Activated CD8-positive, alpha-beta T cell treated with anti-CD3 and anti-CD28 coated beads, Interleukin-2, amount 10 ng/mL, durations not matched to agents 7 days and 5 days (primary cell): ENCODE data around the gene ITGA7. TPM values are rescaled to one million over a fixed set of nuclear protein-coding genes. Genes with fewer than 3 reads are reported as not detected.

ENCODE experiments used
- ATAC-seq: fragments of 150-1000 bp; cut with Tn5 transposase; one replicate; pipeline ENCODE4 v1.10.0; 2021; ENCODE audit warnings: moderate library complexity
- CTCF ChIA-PET: fragments of 350-600 bp; sonication (Branson Sonifier 250); formaldehyde crosslinking; loops from one replicate; lab custom pipeline; 2021; ENCODE audit warnings: antibody characterized with exemption; lab: Charles Lee
- POLR2A ChIA-PET: fragments of 350-600 bp; sonication (Branson Sonifier 250); formaldehyde crosslinking; loops from one replicate; lab custom pipeline; 2021; ENCODE audit warnings: antibody characterized with exemption; lab: Charles Lee
- DNase-seq: peaks from one replicate; pipeline ENCODE4 v3.0.0-alpha.2; 2020
- H3K27ac Mint-ChIP-seq: one replicate; pipeline ENCODE4 v1.8.0; 2021; ENCODE audit warnings: mild to moderate bottlenecking, mixed read lengths
- H3K27me3 Mint-ChIP-seq: one replicate; pipeline ENCODE4 v1.8.0; 2021; ENCODE audit warnings: low read depth, mixed read lengths
- H3K36me3 Mint-ChIP-seq: one replicate; pipeline ENCODE4 v1.8.0; 2021; ENCODE audit warnings: low read depth, mixed read lengths
- H3K4me1 Mint-ChIP-seq: one replicate; pipeline ENCODE4 v1.8.0; 2021; ENCODE audit warnings: low read depth, mixed read lengths
- H3K4me3 Mint-ChIP-seq: one replicate; pipeline ENCODE4 v1.8.0; 2021; ENCODE audit warnings: mild to moderate bottlenecking, mixed read lengths
- H3K9me3 Mint-ChIP-seq: one replicate; pipeline ENCODE4 v1.8.0; 2022; ENCODE audit warnings: mixed read lengths; ENCODE audit not compliant: insufficient read depth
- total RNA-seq, 2 experiments: library from RNA; stranded (reverse); gene quantifications; one replicate each; pipeline ENCODE4 v1.2.3, GENCODE V29; 2021

The ITGA7 gene
- total RNA-seq, 2 experiments from 2014 or later, result 2.0 to 4.2 TPM

- POLR2A ChIA-PET, result no interaction called here
- DNase-seq, result no peak
These were observed 25.4 kb upstream of the ITGA7 start for GRCh38 chr12:55733021-55733555.

DNA sequence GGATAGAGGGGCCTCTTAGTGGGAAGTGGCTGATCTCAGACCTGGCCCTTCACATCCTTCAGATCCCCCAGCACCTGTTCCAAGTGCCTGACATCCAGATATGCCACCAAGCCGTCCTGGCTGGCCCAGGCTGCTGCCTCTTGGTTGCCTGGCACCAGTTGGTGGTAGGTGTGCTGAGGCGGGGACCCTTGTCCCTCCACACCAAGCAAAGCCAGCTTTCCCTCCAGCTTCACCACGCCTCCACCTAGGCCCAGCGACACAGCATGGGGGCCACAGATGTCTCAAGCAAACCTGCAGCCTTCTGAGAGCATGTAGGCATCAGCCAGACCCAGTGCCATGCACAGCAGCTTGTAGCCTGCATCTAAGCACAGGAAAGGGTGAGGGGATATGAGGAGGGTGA, 24.6 kb upstream of the ITGA7 start:
- ChIA-PET CTCF (no interaction called here), POLR2A (no interaction called here)

More at GRCh38 chr12:55733021-55733555, 25.4 kb upstream of the ITGA7 start:
- no peak for ATAC-seq
- Mint-ChIP-seq H3K27me3 (no peaks in the 10 kb centered on the region), H3K27ac (no peak overlapping the region), H3K4me3 (no peak overlapping the region), H3K4me1 (peaks cover 46% of the 10 kb centered on the region), H3K36me3 (no peaks in the 10 kb centered on the region), H3K9me3 (no peaks in the 10 kb centered on the region)
- CTCF ChIA-PET, result no interaction called here

DNA sequence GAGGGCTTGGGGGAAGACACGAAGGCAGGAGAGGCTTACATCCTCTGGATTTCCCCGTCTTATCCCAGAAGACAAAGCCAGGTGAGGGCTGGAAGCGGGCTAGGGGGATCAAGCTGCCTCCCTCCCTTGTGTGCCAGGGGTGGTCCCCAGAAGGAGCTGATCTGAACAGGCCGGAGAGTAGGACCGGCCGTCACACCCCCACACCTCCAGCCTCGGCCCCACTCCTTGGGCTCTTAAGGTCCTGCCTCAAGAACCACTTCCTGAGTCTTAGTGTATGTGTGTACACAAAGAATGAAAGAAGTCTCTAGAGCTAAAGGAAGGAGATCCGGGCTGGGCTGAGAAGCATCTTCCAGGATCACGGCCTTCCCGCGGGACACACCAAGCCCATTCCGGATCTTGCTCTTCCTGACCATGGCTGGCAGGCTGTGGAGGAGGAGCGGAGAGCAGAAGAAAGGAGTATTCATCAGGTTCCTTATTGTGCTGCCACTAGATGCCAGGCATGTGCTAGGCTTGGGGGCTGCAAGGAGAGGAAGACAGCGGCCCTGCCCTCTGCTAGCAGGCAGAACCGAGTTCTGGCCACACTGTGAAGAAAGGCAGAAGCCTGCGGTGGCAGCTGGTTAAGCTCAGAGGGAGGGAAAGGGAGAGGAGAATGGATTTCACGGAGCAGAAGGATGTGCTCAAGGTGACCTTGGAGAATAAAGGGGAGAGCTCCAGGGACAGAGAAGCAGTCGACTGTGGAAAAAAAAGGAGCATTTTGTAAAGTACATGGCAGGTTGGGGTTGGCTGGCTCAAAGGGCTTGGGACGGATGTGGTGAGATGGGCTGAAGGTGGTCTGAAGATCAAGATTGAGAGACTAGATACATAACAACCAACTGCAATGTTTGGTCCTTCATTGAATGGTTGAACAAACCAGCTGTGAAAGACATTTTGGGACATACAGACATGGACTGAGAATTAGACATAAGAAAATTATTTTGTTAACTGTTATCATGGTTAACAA, 22.4 kb upstream of the ITGA7 start:
- H3K9me3 Mint-ChIP-seq, result no peaks in the 10 kb centered on the region
- DNase-seq (peak; percentile 75), ATAC-seq (peak; percentile 61)
- peak overlapping the region; percentile 93 for H3K27ac Mint-ChIP-seq
- CTCF ChIA-PET, result interaction anchor here (0.6 to 3.1 kb wide), 19 partner anchors 9 to 460 kb away, joined by 3 to 84 read pairs (median 4); partner anchors contain the start of genes BLOC1S1, DNAJC14, GDF11 and ORMDL2
- H3K4me3 Mint-ChIP-seq, result peak overlapping the region; percentile 84
- H3K27me3 Mint-ChIP-seq, result no peaks in the 10 kb centered on the region
- POLR2A ChIA-PET, result interaction anchor here (0.9 to 2.6 kb wide), 12 partner anchors 8 to 738 kb away, joined by 3 to 34 read pairs (median 5); partner anchors contain the start of genes BLOC1S1, DNAJC14, ORMDL2 and RAB5B
- H3K36me3 Mint-ChIP-seq, result peaks cover 20% of the 10 kb centered on the region
- peaks cover 49% of the 10 kb centered on the region for H3K4me1 Mint-ChIP-seq

More for the DNA sequence above, 24.6 kb upstream of the ITGA7 start:
- Mint-ChIP-seq H3K9me3 (no peaks in the 10 kb centered on the region), H3K4me1 (peaks cover 44% of the 10 kb centered on the region), H3K27me3 (no peaks in the 10 kb centered on the region), H3K4me3 (no peak overlapping the region), H3K27ac (no peak overlapping the region), H3K36me3 (peaks cover 3% of the 10 kb centered on the region)
- ATAC-seq (no peak), DNase-seq (no peak)

DNA sequence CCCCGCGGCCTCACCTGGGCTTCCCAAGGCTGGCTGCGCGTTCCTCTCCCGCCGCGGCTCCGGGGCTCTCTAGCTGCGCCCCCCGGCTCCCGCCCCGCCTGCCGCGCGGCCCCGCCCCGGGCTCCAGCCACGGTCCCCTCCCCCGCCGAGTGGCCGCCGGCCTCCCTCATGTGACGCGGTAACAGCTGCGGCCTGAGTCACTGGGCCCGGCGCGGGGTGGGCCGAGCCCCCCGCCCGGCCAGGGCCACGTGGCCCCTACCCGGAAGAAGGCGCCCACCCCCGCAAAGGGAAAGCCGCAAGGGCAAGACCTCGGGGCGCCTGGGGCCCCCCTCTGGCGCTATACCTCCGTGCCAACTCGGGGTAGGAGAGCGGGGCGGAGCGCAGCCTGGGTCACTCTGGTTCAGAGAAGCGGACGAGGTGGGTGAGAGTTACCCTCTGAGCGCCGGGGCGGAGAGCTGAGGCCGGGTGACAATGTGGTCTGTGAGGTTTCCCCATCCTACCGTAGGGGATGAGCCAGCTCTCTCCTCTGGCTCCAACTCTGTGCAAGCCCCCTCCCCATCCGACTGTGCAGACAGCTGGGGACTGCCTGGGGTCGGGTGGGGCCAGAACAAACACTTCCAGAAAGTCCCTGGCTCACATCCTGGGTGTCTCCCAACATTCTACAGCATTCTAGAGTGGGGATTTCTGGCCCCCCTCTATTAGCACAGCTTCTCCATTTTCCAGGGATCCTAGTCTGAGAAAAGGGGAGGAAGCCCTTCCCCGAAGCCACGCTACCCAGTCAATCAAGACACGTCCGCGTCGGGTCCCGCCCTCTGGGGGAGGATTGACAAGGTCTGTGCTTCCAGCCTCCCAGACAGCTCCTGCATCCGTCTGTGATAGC, 21.5 kb upstream of the ITGA7 start, which contains the start of gene CD63:
CD63 (minus strand) TSS at position 71 of the 880 bp plus-strand sequence. CDS start 668 bp downstream, outside the sequence.
- Mint-ChIP-seq H3K4me1 (peaks cover 59% of the 10 kb centered on the region), H3K9me3 (no peaks in the 10 kb centered on the region), H3K27me3 (no peaks in the 10 kb centered on the region), H3K36me3 (peaks cover 29% of the 10 kb centered on the region), H3K4me3 (peak within 1 kb of the TSS; percentile 84), H3K27ac (peak within 1 kb of the TSS; percentile 93)
- POLR2A ChIA-PET, result interaction anchor here (0.9 to 2.6 kb wide), 12 partner anchors 9 to 737 kb away, joined by 3 to 34 read pairs (median 5); partner anchors contain the start of genes BLOC1S1, DNAJC14, ORMDL2 and RAB5B
- peak; percentile 75 for DNase-seq
- ATAC-seq, result peak; percentile 64
- CTCF ChIA-PET, result interaction anchor here (0.5 to 3.1 kb wide), 15 partner anchors 10 to 581 kb away, joined by 3 to 84 read pairs (median 5); partner anchors contain the start of genes BLOC1S1, DNAJC14, GDF11 and ORMDL2

GRCh38 chr12:55728186-55728938, 20.7 kb upstream of the ITGA7 start:
- peaks cover 59% of the 10 kb centered on the region for H3K4me1 Mint-ChIP-seq
- H3K4me3 Mint-ChIP-seq, result peak overlapping the region; percentile 84
- peak overlapping the region; percentile 71 for H3K27ac Mint-ChIP-seq
- ATAC-seq, result no peak
- H3K9me3 Mint-ChIP-seq, result no peaks in the 10 kb centered on the region
- no peaks in the 10 kb centered on the region for H3K27me3 Mint-ChIP-seq
- CTCF ChIA-PET, result interaction anchor here (0.5 to 3.1 kb wide), 6 partner anchors 10 to 581 kb away, joined by 3 to 84 read pairs (median 8); partner anchors contain the start of genes BLOC1S1, GDF11, ORMDL2 and RDH5
- peak; percentile 40 for DNase-seq
- H3K36me3 Mint-ChIP-seq, result peaks cover 33% of the 10 kb centered on the region
- POLR2A ChIA-PET, result interaction anchor here (1.0 to 2.5 kb wide), 5 partner anchors 10 to 390 kb away, joined by 4 to 34 read pairs (median 8); partner anchors contain the start of genes BLOC1S1, ORMDL2, RAB5B and SARNP

DNA sequence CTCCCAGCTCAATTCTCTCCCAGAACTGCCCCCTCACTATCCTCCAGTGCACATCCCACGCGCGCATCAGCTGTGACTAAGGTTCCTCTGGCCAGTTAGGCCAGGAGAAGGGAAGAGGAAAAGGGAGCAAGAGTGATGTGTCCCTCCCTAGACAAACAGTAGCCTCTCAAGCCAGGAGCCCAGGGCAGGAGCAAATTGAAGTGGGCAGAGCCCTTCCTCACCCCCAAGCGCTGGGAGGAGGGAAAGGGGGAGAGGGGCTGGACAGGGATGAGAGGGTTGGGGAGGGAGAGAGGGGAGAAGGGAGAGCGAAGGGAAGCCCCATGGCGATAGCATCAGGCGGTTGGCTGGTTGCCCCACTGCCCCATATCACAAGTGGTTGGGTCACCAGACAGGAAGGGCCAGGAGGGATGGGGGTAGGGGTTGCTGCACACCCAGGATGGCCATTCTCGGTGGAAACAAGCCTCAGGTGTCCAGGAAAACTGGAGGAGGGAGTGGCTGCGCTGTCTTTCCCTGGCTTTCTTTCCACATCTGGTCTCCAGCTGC, 20.0 kb upstream of the ITGA7 start:
- H3K9me3 Mint-ChIP-seq, result no peaks in the 10 kb centered on the region
- peaks cover 59% of the 10 kb centered on the region for H3K4me1 Mint-ChIP-seq
- DNase-seq, result no peak
- ATAC-seq, result no peak
- H3K27ac Mint-ChIP-seq, result peak overlapping the region; percentile 71
- H3K4me3 Mint-ChIP-seq, result peak overlapping the region; percentile 84
- ChIA-PET CTCF (interaction anchor here (1.4 kb wide), 2 partner anchors 10 to 12 kb away, joined by 4 to 6 read pairs; no protein-coding TSS in a partner anchor), POLR2A (no interaction called here)
- H3K36me3 Mint-ChIP-seq, result peaks cover 35% of the 10 kb centered on the region
- H3K27me3 Mint-ChIP-seq, result no peaks in the 10 kb centered on the region

DNA sequence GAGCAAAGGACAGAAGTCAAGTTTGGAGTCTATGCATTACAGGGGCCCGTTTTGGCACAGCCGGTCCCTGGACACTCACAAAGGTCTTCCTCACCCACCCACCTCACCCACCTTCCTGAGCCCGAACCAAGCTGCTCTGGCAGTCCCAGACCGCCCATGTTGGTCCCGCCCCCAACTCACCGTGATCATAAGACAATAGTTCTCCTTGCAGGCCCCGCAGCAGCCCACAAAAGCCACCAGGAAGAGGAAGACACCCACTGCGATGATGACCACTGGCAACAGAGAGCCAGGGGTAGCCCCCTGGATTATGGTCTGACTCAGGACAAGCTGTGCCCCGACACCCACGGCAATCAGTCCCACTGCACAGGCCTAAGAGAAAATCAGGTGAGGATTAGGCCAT, 19.3 kb upstream of the ITGA7 start:
- no peak for ATAC-seq
- H3K27ac Mint-ChIP-seq, result peak overlapping the region; percentile 71
- DNase-seq, result no peak
- peak overlapping the region; percentile 84 for H3K4me3 Mint-ChIP-seq
- H3K4me1 Mint-ChIP-seq, result peaks cover 52% of the 10 kb centered on the region
- H3K9me3 Mint-ChIP-seq, result no peaks in the 10 kb centered on the region
- ChIA-PET CTCF (interaction anchor here (1.4 kb wide), 2 partner anchors 11 to 12 kb away, joined by 4 to 6 read pairs; no protein-coding TSS in a partner anchor), POLR2A (no interaction called here)
- no peaks in the 10 kb centered on the region for H3K27me3 Mint-ChIP-seq
- H3K36me3 Mint-ChIP-seq, result peaks cover 35% of the 10 kb centered on the region

DNA sequence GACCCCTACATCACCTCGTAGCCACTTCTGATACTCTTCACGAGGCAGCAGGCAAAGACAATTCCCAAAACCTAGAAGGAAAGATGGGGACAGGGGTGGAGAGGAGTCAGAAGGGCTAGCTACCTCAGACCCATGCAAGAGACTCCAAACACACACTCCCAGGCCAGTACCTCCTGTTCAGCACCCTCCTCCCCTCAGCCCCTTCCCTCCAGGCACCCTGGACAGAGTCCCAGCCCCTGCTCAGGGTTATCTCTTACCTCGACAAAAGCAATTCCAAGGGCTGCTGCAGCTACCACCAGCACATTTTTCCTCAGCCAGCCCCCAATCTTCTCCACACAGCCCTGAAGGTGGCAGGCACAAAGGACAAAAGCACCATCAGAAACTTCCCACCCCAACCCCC, 17.9 kb upstream of the ITGA7 start:
- Mint-ChIP-seq H3K4me3 (no peak overlapping the region), H3K27me3 (no peaks in the 10 kb centered on the region), H3K27ac (no peak overlapping the region), H3K4me1 (peaks cover 57% of the 10 kb centered on the region), H3K9me3 (no peaks in the 10 kb centered on the region), H3K36me3 (peaks cover 35% of the 10 kb centered on the region)
- ChIA-PET POLR2A (interaction anchor here (1.1 to 2.3 kb wide), 2 partner anchors 9 to 12 kb away, joined by 6 to 17 read pairs; partner anchors contain the start of gene BLOC1S1), CTCF (interaction anchor here (1.1 to 7.6 kb wide), 6 partner anchors 10 to 201 kb away, joined by 3 to 170 read pairs (median 12); partner anchors contain the start of gene BLOC1S1)
- DNase-seq (no peak), ATAC-seq (no peak)

DNA sequence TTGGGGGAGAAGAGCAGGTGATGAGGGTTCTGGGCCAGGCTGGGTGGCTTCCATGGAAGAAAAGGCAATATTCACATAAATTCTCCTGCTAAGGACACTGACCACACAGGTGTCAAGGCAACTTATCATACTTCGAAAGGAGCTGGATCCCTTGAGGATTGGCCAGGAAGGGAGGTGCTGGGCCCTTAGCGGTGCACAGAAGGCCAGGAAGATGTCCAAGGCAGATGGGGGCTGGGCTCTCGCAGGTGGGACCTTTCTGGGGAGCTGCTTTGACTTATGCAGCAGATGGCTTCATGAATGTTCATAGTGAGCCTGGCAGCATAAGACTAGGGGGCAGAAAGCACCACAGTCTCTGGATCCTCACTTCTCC, 17.2 kb upstream of the ITGA7 start:
- peak overlapping the region; percentile 18 for H3K27ac Mint-ChIP-seq
- POLR2A ChIA-PET, result interaction anchor here (1.1 to 2.3 kb wide), 2 partner anchors 9 to 13 kb away, joined by 6 to 17 read pairs; partner anchors contain the start of gene BLOC1S1
- peaks cover 35% of the 10 kb centered on the region for H3K36me3 Mint-ChIP-seq
- DNase-seq (no peak), ATAC-seq (no peak)
- no peak overlapping the region for H3K4me3 Mint-ChIP-seq
- peaks cover 57% of the 10 kb centered on the region for H3K4me1 Mint-ChIP-seq
- no peaks in the 10 kb centered on the region for H3K27me3 Mint-ChIP-seq
- no peaks in the 10 kb centered on the region for H3K9me3 Mint-ChIP-seq
- CTCF ChIA-PET, result interaction anchor here (0.6 to 7.6 kb wide), 9 partner anchors 9 to 249 kb away, joined by 3 to 170 read pairs (median 7); partner anchors contain the start of genes BLOC1S1 and RAB5B
